ENCODE data around the gene FHDC1. TPM values are rescaled to one million over a fixed set of nuclear protein-coding genes. Genes with fewer than 3 reads are reported as not detected.

The FHDC1 gene
- polyA plus RNA-seq, 3 donors, result 0.21 TPM; not detected in 2

- TF ChIP-seq CTCF (IDR thresholded peaks at IDR 0.05), result no peak
- Mint-ChIP-seq H3K36me3 (no peaks in the 10 kb centered on the region), H3K4me3 (no peak overlapping the region), H3K27me3 (ENCODE audit: low read depth in 3 of 3) (peaks cover 0 to 10% (median 3%) of the 10 kb centered on the region in 3 donors), H3K27ac (no peak overlapping the region), H3K9me3 (peaks cover 0 to 3% (median 0%) of the 10 kb centered on the region in 7 donors), H3K4me1 (peaks cover 7% of the 10 kb centered on the region)
- Histone ChIP-seq H4K20me1 (ENCODE audit: insufficient read depth, low read length) (no peaks in the 10 kb centered on the region), H3K27ac (ENCODE audit: low read depth in 1 of 2, low read length in 2 of 2) (no peak overlapping the region), H3K4me3 (replicated peaks in 1 of 3; ENCODE audit: low read depth in 2 of 3, low read length in 3 of 3) (no peak overlapping the region), H3K79me2 (ENCODE audit: insufficient read depth, low read length) (no peaks in the 10 kb centered on the region), H3K4me2 (replicated peaks; ENCODE audit: extremely low read depth, low read length, poor library complexity, severe bottlenecking) (no peak overlapping the region), H3K27me3 (ENCODE audit: control insufficient read depth in 2 of 2, insufficient read depth in 2 of 2, low read length in 2 of 2) (no peaks in the 10 kb centered on the region), H3K9me3 (replicated peaks in 1 of 2; ENCODE audit: control insufficient read depth in 1 of 2, insufficient read depth in 1 of 2, low read length in 2 of 2) (no peaks in the 10 kb centered on the region), H3K36me3 (replicated peaks in 1 of 2; ENCODE audit: control insufficient read depth in 1 of 2, insufficient read depth in 2 of 2, low read length in 2 of 2) (no peaks in the 10 kb centered on the region), H2AFZ (ENCODE audit: insufficient read depth, low read depth, low read length, poor library complexity, severe bottlenecking) (no peak overlapping the region), H3K9ac (ENCODE audit: insufficient read depth, low read length, poor library complexity, severe bottlenecking) (no peak overlapping the region), H3K4me1 (ENCODE audit: control insufficient read depth in 1 of 2, insufficient read depth in 2 of 2, low read length in 2 of 2) (peaks cover 13 to 17% of the 10 kb centered on the region in 2 donors)
- 89% methylated on average over 3 of the region's 3 CpGs for WGBS (ENCODE audit: insufficient coverage)
- intact Hi-C loops (cut with micrococcal nuclease), result no loop called here
- no peak for DNase-seq
These were observed 87.0 kb downstream of the FHDC1 start for GRCh38 chr4:153023139-153023538.

GRCh38 chr4:153023692-153024394, 87.7 kb downstream of the FHDC1 start:
- H3K4me2 ChIP-seq (replicated peaks; ENCODE audit: extremely low read depth, low read length, poor library complexity, severe bottlenecking), result no peak overlapping the region
- no peak overlapping the region for H3K9ac ChIP-seq (ENCODE audit: insufficient read depth, low read length, poor library complexity, severe bottlenecking)
- no peak overlapping the region for H3K27ac ChIP-seq (ENCODE audit: low read depth in 1 of 2, low read length in 2 of 2)
- H3K36me3 Mint-ChIP-seq, result no peaks in the 10 kb centered on the region
- H3K4me3 Mint-ChIP-seq, result no peak overlapping the region
- no peaks in the 10 kb centered on the region for H3K79me2 ChIP-seq (ENCODE audit: insufficient read depth, low read length)
- no peak for TF ChIP-seq CTCF (IDR thresholded peaks at IDR 0.05)
- WGBS (ENCODE audit: insufficient coverage), result 87% methylated on average over 10 of the region's 17 CpGs
- H3K27me3 Mint-ChIP-seq (ENCODE audit: low read depth in 3 of 3), result peaks cover 0 to 6% (median 3%) of the 10 kb centered on the region in 3 donors
- H3K4me1 Mint-ChIP-seq, result peaks cover 7% of the 10 kb centered on the region
- peaks cover 20 to 24% of the 10 kb centered on the region in 2 donors for H3K4me1 ChIP-seq (ENCODE audit: control insufficient read depth in 1 of 2, insufficient read depth in 2 of 2, low read length in 2 of 2)
- H3K4me3 ChIP-seq (replicated peaks in 1 of 3; ENCODE audit: low read depth in 2 of 3, low read length in 3 of 3), result no peak overlapping the region
- intact Hi-C loops (cut with micrococcal nuclease), result no loop called here
- H3K9me3 ChIP-seq (replicated peaks in 1 of 2; ENCODE audit: control insufficient read depth in 1 of 2, insufficient read depth in 1 of 2, low read length in 2 of 2), result no peaks in the 10 kb centered on the region
- no peak overlapping the region for H2AFZ ChIP-seq (ENCODE audit: insufficient read depth, low read depth, low read length, poor library complexity, severe bottlenecking)
- no peak for DNase-seq
- H3K9me3 Mint-ChIP-seq, result peaks cover 0 to 7% (median 1%) of the 10 kb centered on the region in 7 donors
- H4K20me1 ChIP-seq (ENCODE audit: insufficient read depth, low read length), result no peaks in the 10 kb centered on the region
- H3K27ac Mint-ChIP-seq, result no peak overlapping the region
- no peaks in the 10 kb centered on the region for H3K27me3 ChIP-seq (ENCODE audit: control insufficient read depth in 2 of 2, insufficient read depth in 2 of 2, low read length in 2 of 2)
- no peaks in the 10 kb centered on the region for H3K36me3 ChIP-seq (replicated peaks in 1 of 2; ENCODE audit: control insufficient read depth in 1 of 2, insufficient read depth in 2 of 2, low read length in 2 of 2)
